AG04449 (cell line): ENCODE data around the gene SERPINA1.
A peak's percentile ranks its signal among the peaks of the same experiment; 100 is the strongest.

Experiments used
- CTCF ChIA-PET: fragments of 350-600 bp; formaldehyde crosslinking; extraction: SDS; loops from one replicate; lab custom pipeline; 2021; ENCODE audit warnings: antibody characterized with exemption; lab: Yijun Ruan, JAX
- POLR2A ChIA-PET: fragments of 400-600, 350-600 bp; formaldehyde crosslinking; extraction: SDS; loops from one replicate; lab custom pipeline; 2020; ENCODE audit warnings: antibody characterized with exemption, inconsistent platforms; lab: Yijun Ruan, JAX
- DNase-seq: peaks from one replicate; pipeline ENCODE4 v3.0.0-alpha.2; 2010; ENCODE audit warnings: low read depth, low spot score
- H3K4me3 ChIP-seq: 2 replicates; pipeline ENCODE4 v1.5.1; 2011; ENCODE audit warnings: low read depth, mild to moderate bottlenecking, control low read depth, low read length
- TF ChIP-seq, protein P1 (sequence below): IDR thresholded peaks from one replicate; pipeline ENCODE4 v1.5.1; 2011; ENCODE audit warnings: mild to moderate bottlenecking, moderate library complexity, low read length, control low read depth, inconsistent platforms; ENCODE audit not compliant: insufficient read depth; ENCODE audit errors: missing control alignments

The SERPINA1 gene

DNA sequence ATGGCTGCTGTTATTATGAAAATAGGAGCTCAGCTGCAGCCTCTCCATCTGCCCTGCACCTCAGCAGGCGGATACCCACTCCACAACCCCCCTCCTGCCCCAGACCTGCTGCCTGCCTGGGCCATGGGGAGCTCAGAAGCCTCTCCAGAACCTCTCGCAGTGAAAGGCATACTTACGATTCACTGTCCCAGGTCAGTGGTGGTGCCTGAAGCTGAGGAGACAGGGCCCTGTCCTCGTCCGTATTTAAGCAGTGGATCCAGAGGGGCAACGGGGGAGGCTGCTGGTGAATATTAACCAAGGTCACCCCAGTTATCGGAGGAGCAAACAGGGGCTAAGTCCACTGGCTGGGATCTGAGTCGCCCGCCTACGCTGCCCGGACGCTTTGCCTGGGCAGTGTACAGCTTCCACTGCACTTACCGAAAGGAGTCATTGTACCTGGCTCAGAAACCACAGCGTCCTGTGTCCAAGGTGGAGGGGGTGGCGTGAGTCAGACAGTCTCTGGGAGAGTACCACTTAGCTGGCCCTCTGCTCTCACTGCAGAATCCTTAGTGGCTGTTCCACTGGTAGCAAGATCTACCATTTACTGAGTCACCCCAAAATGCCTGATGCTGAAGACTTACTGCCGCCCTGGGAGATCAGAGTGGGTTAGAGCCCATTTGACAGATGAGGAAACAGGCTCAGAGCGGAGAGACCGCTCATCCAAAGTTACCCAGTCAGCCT, at the start of gene SERPINA1:
SERPINA1 (minus strand) TSS at position 219 of the 720 bp plus-strand sequence. CDS start 5,365 bp downstream, outside the sequence.
- DNase-seq: no peak
- ChIA-PET CTCF (no interaction called here), POLR2A (no interaction called here)
- TF ChIP-seq, protein P1, sequence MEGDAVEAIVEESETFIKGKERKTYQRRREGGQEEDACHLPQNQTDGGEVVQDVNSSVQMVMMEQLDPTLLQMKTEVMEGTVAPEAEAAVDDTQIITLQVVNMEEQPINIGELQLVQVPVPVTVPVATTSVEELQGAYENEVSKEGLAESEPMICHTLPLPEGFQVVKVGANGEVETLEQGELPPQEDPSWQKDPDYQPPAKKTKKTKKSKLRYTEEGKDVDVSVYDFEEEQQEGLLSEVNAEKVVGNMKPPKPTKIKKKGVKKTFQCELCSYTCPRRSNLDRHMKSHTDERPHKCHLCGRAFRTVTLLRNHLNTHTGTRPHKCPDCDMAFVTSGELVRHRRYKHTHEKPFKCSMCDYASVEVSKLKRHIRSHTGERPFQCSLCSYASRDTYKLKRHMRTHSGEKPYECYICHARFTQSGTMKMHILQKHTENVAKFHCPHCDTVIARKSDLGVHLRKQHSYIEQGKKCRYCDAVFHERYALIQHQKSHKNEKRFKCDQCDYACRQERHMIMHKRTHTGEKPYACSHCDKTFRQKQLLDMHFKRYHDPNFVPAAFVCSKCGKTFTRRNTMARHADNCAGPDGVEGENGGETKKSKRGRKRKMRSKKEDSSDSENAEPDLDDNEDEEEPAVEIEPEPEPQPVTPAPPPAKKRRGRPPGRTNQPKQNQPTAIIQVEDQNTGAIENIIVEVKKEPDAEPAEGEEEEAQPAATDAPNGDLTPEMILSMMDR: no peak
- H3K4me3 ChIP-seq: no peak within 1 kb of the TSS

DNA sequence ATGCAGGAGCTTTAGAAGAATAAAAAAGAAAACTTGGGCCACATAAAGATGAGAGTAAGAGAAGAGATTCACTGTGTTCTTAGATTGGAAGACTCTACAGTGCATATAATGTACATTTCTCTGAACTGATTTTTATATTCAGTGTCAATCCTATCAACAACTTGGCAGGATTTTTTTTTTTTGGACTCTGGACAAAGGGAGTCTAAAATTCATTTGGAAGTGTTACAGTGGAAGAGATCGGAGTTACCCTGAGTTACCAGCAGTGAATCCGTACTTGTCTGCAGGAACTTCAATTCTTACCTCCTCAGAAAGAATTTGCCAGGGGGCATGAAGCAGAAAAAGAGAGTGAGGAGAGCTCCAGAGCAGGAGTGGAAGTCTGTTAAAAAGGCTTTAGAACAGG, 40.2 kb upstream of the SERPINA1 start:
- no peak overlapping the region for H3K4me3 ChIP-seq
- no peak for DNase-seq
- TF ChIP-seq, protein P1: no peak
- CTCF ChIA-PET: interaction anchor here (1.0 to 5.2 kb wide), 4 partner anchors 56 to 120 kb away, joined by 3 to 17 read pairs (median 4); no protein-coding TSS in a partner anchor
- POLR2A ChIA-PET: no interaction called here

DNA sequence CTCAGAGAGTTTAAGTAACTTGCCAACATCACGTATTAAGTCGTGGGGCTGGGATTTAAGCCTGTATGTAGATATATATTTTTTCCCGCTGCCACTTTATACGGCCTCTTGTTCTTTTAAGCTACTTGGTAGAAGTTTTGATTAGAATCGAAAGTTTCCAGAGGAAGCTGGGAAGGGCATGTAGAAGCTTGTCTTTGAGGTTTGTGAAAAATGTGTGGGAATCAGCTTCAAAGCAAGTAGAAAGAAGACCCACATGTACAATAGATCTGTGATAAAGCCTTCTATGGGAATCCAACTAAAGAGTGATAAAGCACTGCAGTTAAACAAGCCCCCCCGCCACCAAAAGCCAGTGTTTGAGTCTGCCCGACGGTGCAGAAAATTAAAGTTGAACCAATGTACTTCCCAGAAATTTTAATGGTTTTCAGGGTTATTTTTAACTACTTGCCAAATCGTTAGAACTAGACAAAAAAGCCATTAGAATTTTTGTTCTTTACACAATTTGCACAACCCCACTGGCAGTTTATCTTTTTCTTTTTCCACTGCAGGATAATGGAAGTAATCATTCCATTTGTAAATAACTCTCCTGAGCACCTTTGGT, 38.7 kb upstream of the SERPINA1 start:
- no peak overlapping the region for H3K4me3 ChIP-seq
- CTCF ChIA-PET: interaction anchor here (1.0 to 5.2 kb wide), 4 partner anchors 11 to 121 kb away, joined by 3 to 17 read pairs (median 8); no protein-coding TSS in a partner anchor
- TF ChIP-seq, protein P1: no peak
- POLR2A ChIA-PET: no interaction called here
- DNase-seq: no peak

- H3K4me3 ChIP-seq: no peak overlapping the region
- no peak for DNase-seq
- CTCF ChIA-PET: interaction anchor here (1.0 to 5.2 kb wide), 5 partner anchors 11 to 122 kb away, joined by 3 to 17 read pairs (median 10); no protein-coding TSS in a partner anchor
- POLR2A ChIA-PET: no interaction called here
- TF ChIP-seq, protein P1: no peak
Observed at GRCh38 chr14:94426526-94426925, 38.1 kb upstream of the SERPINA1 start.

DNA sequence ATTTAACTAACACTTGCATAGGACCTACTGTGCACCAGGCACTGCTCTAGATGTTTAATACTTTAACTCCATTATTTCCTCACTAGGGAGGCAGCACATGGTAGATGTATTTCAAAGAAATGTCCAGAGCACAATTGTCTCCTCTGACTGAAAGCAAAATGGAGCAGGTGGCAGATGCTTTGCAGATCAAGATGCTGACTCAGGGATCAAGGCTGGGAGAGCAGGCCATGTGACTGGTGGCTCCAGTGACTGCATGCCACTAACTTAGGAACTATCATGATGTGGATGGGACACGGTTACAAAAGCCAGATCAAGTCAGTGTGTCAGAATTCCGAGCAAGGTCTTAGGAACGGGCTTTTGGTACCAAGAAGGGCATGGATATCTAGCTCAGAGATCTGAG, 36.0 kb upstream of the SERPINA1 start:
- DNase-seq: no peak
- ChIA-PET CTCF (interaction anchor here (1.2 to 5.2 kb wide), 5 partner anchors 9 to 124 kb away, joined by 4 to 17 read pairs (median 6); no protein-coding TSS in a partner anchor), POLR2A (no interaction called here)
- no peak overlapping the region for H3K4me3 ChIP-seq
- TF ChIP-seq, protein P1: no peak

- CTCF ChIA-PET: interaction anchor here (0.6 to 4.7 kb wide), 22 partner anchors 10 to 287 kb away, joined by 3 to 52 read pairs (median 4); no protein-coding TSS in a partner anchor
- POLR2A ChIA-PET: no interaction called here
Observed at GRCh38 chr14:94423453-94424056, 35.2 kb upstream of the SERPINA1 start.

More at GRCh38 chr14:94423453-94424056, 35.2 kb upstream of the SERPINA1 start:
- DNase-seq: no peak
- TF ChIP-seq, protein P1: peak; percentile 65
- no peak overlapping the region for H3K4me3 ChIP-seq
